H4 (cell line): ENCODE results near the gene MAN1C1. TPM values are rescaled to one million over a fixed set of nuclear protein-coding genes. Genes with fewer than 3 reads are reported as not detected.
A peak's percentile ranks its signal among the peaks of the same experiment; 100 is the strongest.

ENCODE experiments used
- DNase-seq: peaks from one replicate; pipeline ENCODE4 v3.0.0-alpha.2; 2015; ENCODE audit warnings: low spot score
- total RNA-seq: library from RNA; depleted of rRNA; stranded (reverse); fragments of >200 nt; shearing (Covaris generic); gene quantifications from 2 replicates; pipeline ENCODE4 v1.2.3, GENCODE V29; 2014

Gene MAN1C1
- total RNA-seq, 1 experiment from 2014 or later = 0.95 TPM

DNA sequence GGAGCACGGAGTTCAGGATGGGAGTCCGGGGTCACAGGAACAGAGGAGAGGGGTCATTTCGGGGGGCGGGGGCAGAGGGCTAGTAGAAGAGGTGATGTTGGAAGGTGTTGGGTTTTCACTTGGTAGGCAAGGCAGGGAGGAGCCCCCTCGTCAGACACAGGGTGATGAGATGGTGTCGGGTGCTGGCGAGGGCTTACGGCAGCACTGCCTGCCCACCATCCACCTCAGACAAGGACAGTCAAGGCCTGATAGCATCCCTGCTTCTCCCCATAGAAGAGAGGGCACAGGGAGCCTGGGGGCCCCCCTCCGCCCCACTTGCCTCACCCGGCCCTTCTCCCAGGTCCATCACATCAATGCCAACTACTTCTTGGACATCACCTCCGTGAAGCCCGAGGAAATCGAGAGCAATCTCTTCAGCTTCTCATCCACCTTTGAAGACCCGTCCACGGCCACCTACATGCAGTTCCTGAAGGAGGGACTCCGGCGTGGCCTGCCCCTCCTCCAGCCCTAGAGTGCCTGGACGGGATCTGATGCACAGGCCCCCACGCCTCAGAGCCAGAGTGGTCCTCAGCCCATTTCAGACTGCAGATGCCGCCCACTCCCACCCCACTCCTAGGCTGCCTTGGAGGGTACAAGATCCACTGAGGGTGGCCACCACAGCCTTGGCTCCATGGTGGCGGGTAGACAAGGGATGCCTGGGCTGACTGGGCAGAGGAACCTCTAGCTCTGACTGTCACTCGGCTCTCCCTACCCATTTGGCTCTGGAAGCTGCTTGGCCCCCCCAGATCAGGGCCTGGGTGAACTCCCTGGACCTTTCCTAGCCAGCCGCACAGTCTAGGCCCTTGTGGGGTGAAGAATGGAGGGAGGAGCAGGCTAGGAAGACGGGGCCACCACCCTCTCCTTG, 198.9 kb downstream of the MAN1C1 start:
- DNase-seq = no peak

DNA sequence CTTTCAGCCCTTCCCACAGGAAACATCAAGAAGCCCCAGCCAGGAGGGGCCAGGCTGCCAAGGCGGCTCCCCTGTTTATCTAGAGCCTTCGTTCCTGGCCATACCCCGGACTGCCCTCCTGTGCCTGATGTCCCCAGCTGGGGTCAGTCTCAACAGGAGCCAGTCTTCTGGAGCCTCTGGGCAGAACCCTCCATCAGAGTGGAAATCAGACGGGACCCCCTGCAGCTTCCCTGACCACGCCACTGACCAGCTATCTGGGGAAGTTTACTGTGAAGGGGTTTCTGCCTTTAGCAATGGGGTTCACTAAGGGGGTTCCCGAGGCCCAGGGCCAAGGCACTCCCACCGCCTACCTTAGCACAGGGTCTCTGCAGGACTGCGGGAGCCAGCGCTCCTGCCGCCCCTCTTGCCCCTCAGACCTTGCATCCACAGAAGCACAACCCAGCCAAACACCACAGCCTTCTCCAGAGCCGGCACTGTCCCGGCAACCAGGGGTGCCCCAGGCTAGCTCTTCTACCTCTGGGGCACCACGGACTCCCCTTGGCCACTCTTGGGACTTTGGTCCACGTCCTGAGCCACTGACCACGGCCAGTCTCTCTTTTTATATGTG, 199.6 kb downstream of the MAN1C1 start:
- DNase-seq = no peak

DNA sequence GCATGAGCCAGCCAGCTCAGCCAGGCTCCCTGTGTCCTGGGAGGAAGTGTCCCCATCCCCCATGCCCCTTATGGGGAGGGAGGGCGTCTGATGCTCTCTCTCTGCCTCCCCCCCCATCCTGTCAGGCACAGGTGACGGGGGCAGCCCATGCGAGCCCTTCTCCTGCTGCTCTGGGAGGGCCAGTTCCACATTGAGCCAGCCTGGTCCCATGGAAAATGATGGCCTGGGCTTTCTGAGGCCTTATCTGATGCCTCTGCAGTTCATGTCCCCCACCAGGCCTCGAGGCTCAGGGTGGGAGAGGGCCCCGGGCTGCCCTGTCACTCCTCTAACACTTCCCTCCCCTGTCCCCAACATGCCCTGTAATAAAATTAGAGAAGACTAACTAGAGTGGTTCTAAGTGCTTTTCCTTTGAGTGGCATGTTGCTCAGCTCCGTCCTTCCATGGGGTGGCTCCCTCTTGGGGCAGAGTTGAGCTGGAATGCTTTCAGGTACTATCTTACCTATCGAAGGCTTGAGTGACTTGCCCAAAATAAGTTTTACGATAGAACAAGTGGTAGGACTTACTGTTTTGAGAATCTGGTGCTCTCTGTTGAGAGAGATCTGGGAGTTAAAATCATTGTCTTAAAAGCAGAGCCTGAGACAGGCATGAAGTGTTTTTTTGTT, 201.4 kb downstream of the MAN1C1 start:
- no peak for DNase-seq

DNA sequence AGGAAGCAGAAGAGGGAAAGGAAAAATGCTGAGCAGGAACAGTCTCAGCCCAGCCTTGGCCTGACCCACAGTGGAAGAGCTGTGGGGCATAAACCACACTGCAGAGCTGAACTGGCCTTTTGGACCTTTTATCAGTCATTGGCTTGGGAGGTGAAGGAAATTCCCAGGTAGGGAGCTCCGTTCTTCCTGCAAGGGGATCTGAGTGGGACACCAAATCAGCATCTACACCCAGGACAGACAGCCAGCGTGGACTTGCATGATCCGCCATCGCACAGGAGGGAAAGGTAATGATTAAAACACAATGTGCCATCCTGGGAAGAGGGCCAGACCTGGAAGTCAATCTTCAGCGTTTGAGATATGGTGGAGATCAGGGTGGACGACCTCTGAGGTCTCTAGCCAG, 202.0 kb downstream of the MAN1C1 start:
- no peak for DNase-seq

DNA sequence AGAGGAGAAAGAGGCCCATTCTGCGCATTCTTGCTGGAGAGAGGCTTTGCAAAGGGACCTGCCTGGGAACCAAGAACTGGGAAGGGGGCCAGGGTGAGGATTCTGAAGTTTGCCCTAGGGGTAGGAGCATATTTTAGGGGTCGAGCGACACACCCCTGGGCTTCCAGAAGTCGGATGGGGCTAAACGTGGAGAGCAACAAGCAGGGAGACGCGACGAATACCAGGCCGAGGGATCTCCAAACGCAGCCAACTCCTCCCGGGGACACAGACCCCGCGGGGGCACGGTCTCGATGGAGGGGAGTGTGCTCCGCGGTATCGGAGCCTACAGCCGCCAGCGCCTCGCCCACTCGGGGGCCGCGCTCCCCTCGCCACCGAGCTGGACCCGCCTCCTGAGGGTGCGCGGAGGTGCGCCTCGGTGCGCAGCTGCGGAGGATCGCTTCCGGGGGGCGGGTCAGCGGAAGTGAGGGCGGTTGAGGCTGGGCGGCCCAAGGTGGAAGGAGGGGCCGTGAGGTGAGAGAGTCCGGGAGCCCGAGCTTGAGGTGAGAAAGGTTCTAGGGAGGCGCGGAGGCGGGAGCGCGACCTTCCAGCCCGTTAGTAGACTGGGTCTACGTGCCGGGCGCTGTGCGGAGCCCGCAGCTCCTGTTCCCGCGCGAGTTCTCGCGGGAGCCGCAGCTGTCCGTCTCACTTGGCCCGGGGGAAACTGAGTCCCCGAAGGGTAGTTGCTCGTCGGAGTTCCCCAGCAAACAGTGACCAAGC, 203.1 kb downstream of the MAN1C1 start, which contains the start of gene MTFR1L:
TSS of gene MTFR1L (plus strand) at position 464 of the 756 bp plus-strand sequence. CDS start 3,151 bp downstream, outside the sequence.
- DNase-seq = peak; percentile 70

- DNase-seq = no peak
Observed at GRCh38 chr1:25820247-25821111, 203.9 kb downstream of the MAN1C1 start.

DNA sequence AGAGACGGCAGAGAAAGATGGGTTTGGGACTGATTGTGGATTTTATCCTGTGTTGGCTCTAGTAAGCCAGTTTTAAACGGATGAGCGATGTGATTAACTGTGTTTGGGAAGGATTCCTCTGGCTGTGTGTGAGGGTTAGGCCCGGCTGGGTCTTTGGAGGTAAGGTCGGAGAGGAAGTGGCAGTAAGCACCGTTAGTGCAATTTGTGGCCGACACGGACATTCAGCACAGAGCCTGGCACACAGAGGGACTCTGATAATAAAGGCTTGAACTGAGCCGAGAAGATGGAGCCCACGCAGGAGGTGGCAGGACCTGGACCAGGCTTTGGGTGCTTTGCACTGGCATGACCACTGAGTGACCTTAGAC, 204.5 kb downstream of the MAN1C1 start:
- no peak for DNase-seq

DNA sequence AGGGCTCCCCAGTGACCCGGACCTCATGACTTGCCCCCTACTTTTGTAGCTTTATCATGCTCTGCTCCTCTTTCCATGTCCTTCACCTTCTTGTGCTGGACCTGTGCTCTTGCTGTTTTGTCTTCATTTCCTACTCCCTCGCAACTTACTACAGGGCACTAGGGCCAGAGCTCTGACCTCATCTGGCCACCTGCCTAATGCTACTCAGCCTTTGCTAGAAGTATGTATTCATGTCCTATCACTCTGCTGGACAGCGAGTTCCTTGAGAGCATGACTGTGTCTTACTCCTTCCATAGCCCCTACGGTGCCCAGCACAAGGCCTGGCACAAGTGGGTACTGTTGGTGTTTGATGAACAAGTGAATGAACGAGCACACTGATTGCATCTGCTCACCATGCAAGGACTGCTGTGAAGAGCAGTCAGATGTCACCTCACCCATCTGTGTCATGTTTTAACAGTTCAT, 205.1 kb downstream of the MAN1C1 start:
- DNase-seq = no peak

DNA sequence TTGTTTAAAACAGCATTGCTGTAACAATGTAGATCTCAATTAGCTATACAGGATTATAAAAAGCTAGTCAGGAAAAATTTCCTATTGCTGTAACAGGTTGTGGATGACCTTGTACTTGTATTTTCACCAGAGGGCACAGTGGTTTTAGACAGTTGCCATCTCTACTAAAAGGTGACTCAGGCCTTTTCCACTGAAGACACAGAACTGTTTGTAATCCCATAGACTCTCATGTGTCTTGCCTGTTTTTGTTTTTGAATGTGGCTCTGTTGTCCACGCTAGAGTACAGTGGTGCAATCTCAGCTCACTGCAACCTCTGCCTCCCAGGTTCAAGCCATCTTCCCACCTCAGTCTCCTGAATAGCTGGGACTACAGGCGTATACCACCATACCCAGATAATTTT, 209.0 kb downstream of the MAN1C1 start:
- DNase-seq = no peak

DNA sequence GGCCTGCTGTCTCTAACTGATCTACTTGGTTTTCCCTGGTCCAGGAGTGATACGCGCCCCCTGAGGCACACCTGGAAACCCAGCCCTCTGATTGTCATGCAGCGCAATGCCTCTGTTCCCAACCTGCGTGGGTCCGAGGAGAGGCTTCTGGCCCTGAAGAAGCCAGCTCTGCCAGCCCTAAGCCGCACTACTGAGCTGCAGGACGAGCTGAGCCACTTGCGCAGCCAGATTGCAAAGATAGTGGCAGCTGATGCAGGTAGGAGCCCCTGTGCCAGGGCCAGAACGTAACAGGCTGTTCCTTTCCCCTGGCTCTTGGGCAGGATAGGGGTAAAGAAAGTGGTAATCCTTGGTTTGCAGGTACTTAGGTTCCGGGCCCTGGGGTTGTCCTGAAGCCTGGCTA, 210.0 kb downstream of the MAN1C1 start:
- DNase-seq = no peak

DNA sequence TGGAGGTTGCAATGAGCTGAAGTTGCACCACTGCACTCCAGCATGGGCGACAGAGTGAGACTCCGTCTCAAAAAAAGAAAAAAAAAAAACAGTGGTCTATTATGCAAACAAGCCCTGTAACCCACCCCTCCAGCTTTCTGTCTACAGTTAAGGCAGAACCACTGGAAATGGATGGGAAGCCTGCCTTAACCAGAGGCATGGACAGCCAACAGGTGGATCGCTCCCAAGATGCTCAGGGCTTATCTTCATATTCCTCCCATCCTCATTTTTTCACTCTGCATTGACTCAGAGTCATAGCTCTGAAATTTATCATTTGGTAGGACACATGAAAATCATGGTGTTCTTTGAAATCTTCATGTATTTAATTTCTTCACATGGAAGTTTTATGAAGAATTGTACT, 211.9 kb downstream of the MAN1C1 start:
- no peak for DNase-seq

DNA sequence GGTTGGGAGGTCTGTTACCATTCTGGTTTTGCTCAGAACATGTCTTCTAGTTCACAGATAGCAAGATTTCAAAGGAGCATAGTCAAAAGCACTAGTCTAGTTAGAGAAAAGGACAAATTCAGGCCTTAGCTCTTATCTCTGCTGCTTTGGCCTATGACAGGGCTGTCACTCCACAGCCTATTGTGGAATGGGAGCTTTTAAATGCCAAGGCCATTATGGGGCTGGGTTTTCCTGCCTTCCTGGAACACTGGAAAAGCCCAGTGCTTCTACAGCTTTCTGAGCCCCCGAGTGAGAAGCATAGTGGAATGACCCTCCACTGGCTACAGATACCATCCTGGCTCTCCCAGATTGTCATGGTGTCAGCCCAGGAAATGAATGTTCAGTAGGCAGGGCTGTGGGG, 212.5 kb downstream of the MAN1C1 start:
- no peak for DNase-seq

DNA sequence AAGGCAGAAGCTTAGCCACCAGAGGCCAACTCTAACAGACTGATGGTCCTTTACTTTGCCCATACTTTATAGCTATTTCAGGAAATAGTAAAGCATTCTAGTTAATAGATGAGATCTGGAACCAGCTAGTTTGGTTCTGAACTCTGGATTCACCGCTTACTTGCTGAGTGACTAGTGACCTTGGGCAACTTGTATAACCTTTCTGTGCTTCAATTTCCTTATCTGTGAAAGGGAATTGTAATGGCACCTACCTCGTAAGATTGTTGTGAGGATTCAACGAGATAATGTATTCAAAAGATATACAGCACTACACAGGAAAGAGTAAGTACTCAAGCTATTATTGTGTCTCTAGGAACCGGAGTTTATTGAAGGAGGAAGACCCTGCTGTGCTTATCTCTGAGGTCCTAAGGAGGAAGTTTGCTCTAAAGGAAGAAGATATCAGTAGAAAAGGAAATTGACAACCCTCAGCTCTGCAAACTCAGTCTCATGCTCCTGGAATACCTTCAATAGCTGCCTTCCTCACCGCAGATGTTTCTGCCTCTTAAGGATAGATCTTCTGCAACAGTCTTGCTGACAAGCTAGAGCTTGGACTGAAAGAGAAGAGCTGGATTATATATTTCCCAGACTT, 215.1 kb downstream of the MAN1C1 start:
- no peak for DNase-seq

- DNase-seq = no peak
Observed at GRCh38 chr1:25832336-25833037, 215.9 kb downstream of the MAN1C1 start.

- DNase-seq = no peak
Observed at GRCh38 chr1:25833158-25833557, 216.6 kb downstream of the MAN1C1 start.
